GM18951 (cell line): Measurements from ENCODE around the gene SKA1.
"Not testable (repeated sequence)": the region's sequence is repeated elsewhere in the genome, so short reads cannot be mapped to it uniquely, and the experiment has no call there.

Source experiments
- POLR2A ChIP-seq: IDR thresholded peaks from 4 replicates; pipeline ENCODE4 v1.6.1; 2011; ENCODE audit warnings: mild to moderate bottlenecking; ENCODE audit not compliant: insufficient read length, insufficient read depth; ENCODE audit errors: extremely low read depth
- in situ Hi-C: fragments of 300-500 bp; cut with MboI; formaldehyde crosslinking; loops from one replicate; pipeline ENCODE4 v1.12.0; 2022; ENCODE audit warnings: low sequenced_read_pairs, mixed read lengths, inconsistent platforms; ENCODE audit not compliant: unreplicated experiment

The SKA1 gene

GRCh38 chr18:50429207-50429948, 54.5 kb downstream of the SKA1 start:
- in situ Hi-C loops, result no loop called here
- no peak for TF ChIP-seq POLR2A

GRCh38 chr18:50432915-50433314, 58.1 kb downstream of the SKA1 start:
- TF ChIP-seq POLR2A, result no peak
- in situ Hi-C loops, result no loop called here

- in situ Hi-C loops, result not testable (repeated sequence)
Observed at GRCh38 chr18:50436742-50437141, 61.9 kb downstream of the SKA1 start.

DNA sequence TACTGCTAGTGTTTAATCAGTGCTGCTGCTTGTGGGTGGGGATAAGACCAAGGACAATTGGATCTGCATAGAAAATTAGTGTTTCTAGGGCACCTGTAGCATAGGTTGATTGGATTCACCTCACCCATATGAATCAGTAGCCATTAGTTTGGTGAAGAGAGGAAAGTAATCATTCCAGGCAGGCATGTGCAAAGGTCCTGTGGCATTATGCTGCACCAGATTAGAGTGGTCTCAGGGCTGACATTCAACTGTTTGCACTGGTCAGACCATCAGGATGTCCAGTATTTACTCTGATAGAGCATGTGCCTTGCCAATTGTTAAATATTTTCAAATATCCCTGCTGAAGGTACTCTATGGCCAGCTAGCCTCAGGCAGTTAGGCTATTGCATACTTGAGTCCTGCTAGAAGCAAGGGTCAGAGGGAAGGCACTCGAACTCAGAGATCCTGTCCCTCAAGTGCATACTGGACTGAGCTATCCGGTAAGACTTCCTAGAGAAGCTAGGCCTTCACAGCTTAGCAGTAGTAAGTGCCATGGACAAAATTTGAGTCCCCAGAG, 64.7 kb downstream of the SKA1 start:
- in situ Hi-C loops, result no loop called here

GRCh38 chr18:50441016-50441415, 66.2 kb downstream of the SKA1 start:
- TF ChIP-seq POLR2A, result no peak
- in situ Hi-C loops, result no loop called here

More for the DNA sequence above, 64.7 kb downstream of the SKA1 start:
- TF ChIP-seq POLR2A, result no peak

GRCh38 chr18:50441501-50441900, 66.7 kb downstream of the SKA1 start:
- TF ChIP-seq POLR2A, result no peak
- in situ Hi-C loops, result no loop called here
